ENCODE results near the gene FER.
"Not testable (repeated sequence)": the region's sequence is repeated elsewhere in the genome, so short reads cannot be mapped to it uniquely, and the experiment has no call there.

The FER gene

GRCh38 chr5:108747774-108748400, at the start of gene FER:
Gene FER (plus strand): TSS chr5:108747897. CDS start chr5:108798183, 50,286 bp downstream.
- H3K4me3 ChIP-seq (ENCODE audit: low read length) = peak within 1 kb of the TSS; percentile 88
- no peak for TF ChIP-seq CTCF (IDR thresholded peaks at IDR 0.05; ENCODE audit: insufficient read depth, low read depth, low read length, missing control alignments)
- DNase-seq (ENCODE audit: low read depth) = peak; percentile 96

DNA sequence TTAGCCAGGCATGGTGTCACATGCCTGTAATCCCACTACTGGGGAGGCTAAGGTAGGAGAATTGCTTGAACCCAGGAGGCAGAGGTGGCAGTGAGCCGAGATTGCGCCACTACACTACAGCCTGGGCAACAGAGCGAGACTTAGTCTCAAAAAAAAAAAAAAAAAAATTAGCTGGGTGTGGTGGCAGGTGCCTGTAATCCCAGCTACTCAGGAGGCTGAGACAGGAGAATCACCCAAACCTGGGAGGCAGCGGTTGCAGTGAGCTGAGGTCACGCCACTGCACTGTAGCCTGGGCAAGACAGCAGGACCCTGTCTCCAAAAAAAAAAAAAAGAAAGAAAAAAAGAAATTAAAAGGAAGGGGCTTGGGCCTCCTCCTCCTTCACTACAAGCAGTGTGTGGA, 47.3 kb upstream of the FER start:
- DNase-seq (ENCODE audit: low read depth); H3K4me3 ChIP-seq (ENCODE audit: low read length): not testable (repeated sequence)

DNA sequence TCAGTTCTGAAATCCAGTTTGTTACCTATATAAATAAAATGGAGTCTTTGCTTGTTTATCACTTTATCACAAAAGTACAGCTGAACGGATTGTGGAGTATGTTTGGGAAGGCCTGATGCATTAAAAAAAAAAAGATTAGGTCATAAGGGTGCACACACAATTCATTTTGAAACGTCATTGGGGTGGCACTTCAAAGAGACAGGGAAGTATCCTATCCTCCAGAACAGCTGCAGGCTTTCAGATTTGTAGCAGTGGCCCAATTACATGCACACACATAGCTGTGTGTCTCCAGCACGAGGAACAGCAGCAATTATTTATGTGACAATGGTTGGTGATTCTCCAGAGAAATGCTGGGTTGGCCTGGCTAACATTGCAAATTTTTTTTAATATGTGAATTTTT, 46.8 kb upstream of the FER start:
- H3K4me3 ChIP-seq (ENCODE audit: low read length) = no peak overlapping the region
- TF ChIP-seq CTCF (IDR thresholded peaks at IDR 0.05; ENCODE audit: insufficient read depth, low read depth, low read length, missing control alignments) = no peak
- DNase-seq (ENCODE audit: low read depth) = no peak

DNA sequence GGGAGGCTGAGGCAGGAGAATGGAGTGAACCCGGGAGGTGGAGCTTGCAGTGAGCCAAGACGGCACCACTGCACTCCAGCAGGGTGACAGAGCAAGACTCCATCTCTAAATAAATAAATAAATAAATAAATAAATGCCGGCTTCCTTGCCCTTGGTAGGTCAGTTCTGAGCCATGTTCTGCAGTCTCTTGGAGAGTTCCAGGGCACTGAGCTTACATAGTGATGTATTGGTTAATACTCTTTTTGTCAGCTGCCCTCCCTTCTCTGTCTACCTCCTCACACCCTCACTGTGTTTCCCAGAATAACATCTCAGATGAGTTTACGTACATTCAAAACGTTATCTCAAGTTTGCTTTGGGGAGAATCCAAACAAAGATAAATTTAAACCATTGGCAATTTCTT, 45.2 kb upstream of the FER start:
- no peak for TF ChIP-seq CTCF (IDR thresholded peaks at IDR 0.05; ENCODE audit: insufficient read depth, low read depth, low read length, missing control alignments)
- no peak for DNase-seq (ENCODE audit: low read depth)
- H3K4me3 ChIP-seq (ENCODE audit: low read length) = no peak overlapping the region

- no peak for DNase-seq (ENCODE audit: low read depth)
- no peak for TF ChIP-seq CTCF (IDR thresholded peaks at IDR 0.05; ENCODE audit: insufficient read depth, low read depth, low read length, missing control alignments)
- no peak overlapping the region for H3K4me3 ChIP-seq (ENCODE audit: low read length)
These were observed 44.4 kb upstream of the FER start for GRCh38 chr5:108703313-108703712.

DNA sequence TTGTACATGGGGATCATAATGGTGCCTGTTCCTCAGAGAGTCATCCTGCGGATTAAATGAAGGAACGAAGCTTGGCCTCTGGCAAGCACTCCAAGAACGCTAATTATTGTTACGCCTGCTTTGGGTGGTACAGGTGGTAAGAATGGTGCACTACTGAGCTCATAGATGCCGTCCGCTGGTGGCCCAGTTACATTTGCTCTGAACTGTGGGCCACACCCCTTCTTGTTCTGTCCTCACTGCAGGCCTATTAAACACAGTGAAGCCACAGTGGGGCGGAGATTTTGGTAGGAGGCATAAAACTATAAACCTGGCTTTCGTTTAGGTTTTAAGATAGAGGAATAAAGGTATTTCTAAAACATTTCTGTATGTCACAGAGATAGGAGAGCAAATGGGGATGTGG, 40.6 kb upstream of the FER start:
- no peak for TF ChIP-seq CTCF (IDR thresholded peaks at IDR 0.05; ENCODE audit: insufficient read depth, low read depth, low read length, missing control alignments)
- no peak overlapping the region for H3K4me3 ChIP-seq (ENCODE audit: low read length)
- no peak for DNase-seq (ENCODE audit: low read depth)

- H3K4me3 ChIP-seq (ENCODE audit: low read length) = no peak overlapping the region
- DNase-seq (ENCODE audit: low read depth) = no peak
- TF ChIP-seq CTCF (IDR thresholded peaks at IDR 0.05; ENCODE audit: insufficient read depth, low read depth, low read length, missing control alignments) = no peak
These were observed 35.8 kb upstream of the FER start for GRCh38 chr5:108711898-108712297.

All from epithelial cell of esophagus (primary cell).